ENCODE measurements around the gene ALKAL2. TPM values are rescaled to one million over a fixed set of nuclear protein-coding genes. Genes with fewer than 3 reads are reported as not detected.

Gene ALKAL2
- total RNA-seq, 4 donors from 2014 or later = 4.0 to 11.0 (median 7.1) TPM

DNA sequence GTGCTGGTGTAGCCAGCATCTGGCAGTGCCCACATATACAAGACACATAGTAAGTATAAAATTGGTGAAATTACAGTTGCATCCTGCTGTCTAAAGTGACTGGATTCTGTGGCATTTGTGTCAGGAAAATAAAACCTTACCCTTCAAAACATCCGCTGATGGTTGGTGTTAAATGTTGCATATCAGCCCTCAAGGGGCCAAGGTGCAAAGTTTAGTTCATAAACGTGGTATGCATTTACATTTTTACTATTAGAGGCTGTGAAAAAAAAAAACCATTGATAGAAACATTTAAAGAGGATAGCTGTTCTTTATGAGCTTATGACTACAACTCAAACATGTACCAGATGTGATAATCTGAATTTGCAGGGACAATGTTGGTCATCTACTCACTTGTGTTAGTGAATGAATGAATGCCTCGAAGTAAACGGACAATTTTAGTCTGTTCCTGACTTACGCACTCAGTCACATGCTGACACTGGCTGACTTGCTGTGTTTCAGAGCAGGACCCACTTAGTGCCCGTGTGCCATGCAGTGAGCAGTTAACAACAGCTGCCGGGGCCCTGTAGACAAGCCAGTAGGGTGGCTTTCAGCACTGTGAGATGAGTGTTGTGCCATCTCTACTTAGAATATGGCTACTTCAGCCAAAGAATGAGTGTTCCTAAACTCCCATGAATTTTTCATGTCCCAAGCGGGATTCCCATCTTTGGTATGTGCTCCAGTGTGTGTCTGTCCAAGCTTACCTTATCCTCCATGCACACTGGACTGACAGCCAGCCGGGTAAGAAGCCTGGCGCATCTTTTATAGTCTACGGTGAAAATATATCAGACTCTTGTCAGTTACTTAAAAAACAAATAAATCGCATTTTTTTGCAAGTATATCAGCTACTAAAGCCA lies 5.3 kb downstream of the ALKAL2 start:
- Histone ChIP-seq H3K27ac (no peak overlapping the region), H3K4me3 (no peak overlapping the region), H3K36me3 (peaks cover 48% of the 10 kb centered on the region), H3K9me3 (no peaks in the 10 kb centered on the region), H3K27me3 (peaks cover 10% of the 10 kb centered on the region), H3K4me1 (peaks cover 5% of the 10 kb centered on the region)
- TF ChIP-seq, protein P1, sequence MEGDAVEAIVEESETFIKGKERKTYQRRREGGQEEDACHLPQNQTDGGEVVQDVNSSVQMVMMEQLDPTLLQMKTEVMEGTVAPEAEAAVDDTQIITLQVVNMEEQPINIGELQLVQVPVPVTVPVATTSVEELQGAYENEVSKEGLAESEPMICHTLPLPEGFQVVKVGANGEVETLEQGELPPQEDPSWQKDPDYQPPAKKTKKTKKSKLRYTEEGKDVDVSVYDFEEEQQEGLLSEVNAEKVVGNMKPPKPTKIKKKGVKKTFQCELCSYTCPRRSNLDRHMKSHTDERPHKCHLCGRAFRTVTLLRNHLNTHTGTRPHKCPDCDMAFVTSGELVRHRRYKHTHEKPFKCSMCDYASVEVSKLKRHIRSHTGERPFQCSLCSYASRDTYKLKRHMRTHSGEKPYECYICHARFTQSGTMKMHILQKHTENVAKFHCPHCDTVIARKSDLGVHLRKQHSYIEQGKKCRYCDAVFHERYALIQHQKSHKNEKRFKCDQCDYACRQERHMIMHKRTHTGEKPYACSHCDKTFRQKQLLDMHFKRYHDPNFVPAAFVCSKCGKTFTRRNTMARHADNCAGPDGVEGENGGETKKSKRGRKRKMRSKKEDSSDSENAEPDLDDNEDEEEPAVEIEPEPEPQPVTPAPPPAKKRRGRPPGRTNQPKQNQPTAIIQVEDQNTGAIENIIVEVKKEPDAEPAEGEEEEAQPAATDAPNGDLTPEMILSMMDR (IDR thresholded peaks at IDR 0.05) = no peak
- TF ChIP-seq EP300 (IDR thresholded peaks at IDR 0.05) (no peak), POLR2AphosphoS5 (IDR thresholded peaks at IDR 0.05) (no peak), POLR2A (IDR thresholded peaks at IDR 0.05) (no peak)
- WGBS = 91% methylated on average over 12 of the region's 12 CpGs
- no peak for DNase-seq (ENCODE audit: low spot score in 2 of 2)

DNA sequence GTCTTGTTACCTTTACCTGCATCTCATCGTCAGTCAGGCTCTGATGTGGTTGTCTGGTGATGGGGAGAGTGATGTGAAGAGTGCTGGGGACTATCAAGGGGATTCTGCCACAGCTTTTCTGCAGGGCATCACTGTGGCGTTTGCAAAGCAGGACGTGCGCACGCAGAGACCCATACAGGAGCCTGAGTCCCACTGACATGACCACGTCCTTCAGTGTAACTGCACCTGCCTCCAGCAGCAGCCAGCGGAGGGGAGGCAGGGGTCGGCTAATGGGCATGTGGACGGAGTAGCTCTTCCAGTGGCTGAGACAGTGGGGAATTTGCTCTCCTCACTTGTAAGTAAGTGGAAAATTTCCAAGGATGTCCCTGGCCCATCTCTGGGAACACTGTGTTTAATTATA lies 6.5 kb downstream of the ALKAL2 start:
- no peak for DNase-seq (ENCODE audit: low spot score in 2 of 2)
- TF ChIP-seq, protein P1 (IDR thresholded peaks at IDR 0.05) = no peak
- TF ChIP-seq EP300 (IDR thresholded peaks at IDR 0.05) = no peak
- TF ChIP-seq POLR2AphosphoS5 (IDR thresholded peaks at IDR 0.05) = no peak
- no peak for TF ChIP-seq POLR2A (IDR thresholded peaks at IDR 0.05)
- peaks cover 60% of the 10 kb centered on the region for H3K36me3 ChIP-seq
- H3K4me1 ChIP-seq = no peaks in the 10 kb centered on the region
- no peaks in the 10 kb centered on the region for H3K27me3 ChIP-seq
- no peak overlapping the region for H3K4me3 ChIP-seq
- no peak overlapping the region for H3K27ac ChIP-seq
- WGBS = 95% methylated on average over 9 of the region's 9 CpGs
- no peaks in the 10 kb centered on the region for H3K9me3 ChIP-seq

DNA sequence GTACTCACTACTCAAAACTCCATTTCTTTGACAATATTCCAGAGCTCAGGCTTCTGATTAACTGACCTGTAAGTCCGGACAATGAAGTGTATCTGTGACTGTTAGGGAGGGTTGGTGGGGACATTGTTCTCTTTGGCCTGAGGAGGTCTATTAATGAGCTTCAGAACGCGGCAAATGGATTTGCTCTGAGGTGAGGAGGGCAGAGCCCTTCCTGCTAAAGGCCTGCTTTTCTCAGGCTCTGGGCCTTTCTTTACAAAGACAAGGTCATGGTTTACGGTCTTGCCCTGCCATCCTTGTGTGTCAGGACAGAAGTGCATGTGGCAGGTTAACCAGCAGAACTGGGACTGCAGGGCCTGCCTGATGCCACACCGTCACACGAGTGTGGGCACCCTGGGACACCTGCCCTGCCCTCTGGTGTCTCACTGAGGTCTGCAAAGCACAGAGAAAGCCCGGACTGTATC lies 7.2 kb downstream of the ALKAL2 start:
- H3K36me3 ChIP-seq = peaks cover 67% of the 10 kb centered on the region
- TF ChIP-seq POLR2AphosphoS5 (IDR thresholded peaks at IDR 0.05) (no peak), EP300 (IDR thresholded peaks at IDR 0.05) (no peak)
- TF ChIP-seq, protein P1 (IDR thresholded peaks at IDR 0.05) = no peak
- no peak for DNase-seq (ENCODE audit: low spot score in 2 of 2)

DNA sequence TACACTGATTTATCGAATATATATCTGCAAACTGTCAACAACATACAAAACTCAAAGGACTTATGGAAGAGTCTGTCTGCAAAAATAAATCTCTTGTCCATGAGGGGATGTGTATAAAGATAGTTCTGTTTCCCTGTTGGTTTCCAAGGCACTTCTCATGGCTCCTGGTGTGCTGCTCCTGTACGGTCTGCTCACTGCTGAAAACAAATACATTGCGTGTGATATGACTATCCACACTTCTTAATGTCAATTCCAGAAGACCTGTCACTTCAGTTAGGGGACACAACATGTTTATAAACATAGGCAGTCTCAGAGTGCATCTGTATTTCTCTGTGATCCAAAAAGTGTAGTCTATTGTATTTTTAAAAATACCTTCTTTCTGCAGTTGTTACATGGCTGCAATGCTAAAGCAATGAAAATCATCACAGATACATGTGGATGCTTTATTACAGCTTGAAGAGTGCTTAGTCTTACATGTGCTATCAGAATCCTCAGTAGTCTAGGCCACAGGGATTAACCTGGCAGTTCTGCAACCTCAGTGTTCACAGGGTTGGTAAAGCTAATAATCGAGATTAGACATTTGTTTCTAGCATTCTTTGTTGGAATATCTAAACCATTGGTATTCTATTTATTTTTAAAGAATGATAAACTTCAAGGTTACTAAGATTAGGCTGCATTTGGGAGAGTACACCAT lies 7.8 kb downstream of the ALKAL2 start:
- Histone ChIP-seq H3K9me3 (no peaks in the 10 kb centered on the region), H3K4me3 (no peak overlapping the region), H3K36me3 (peaks cover 71% of the 10 kb centered on the region), H3K4me1 (no peaks in the 10 kb centered on the region), H3K27me3 (no peaks in the 10 kb centered on the region), H3K27ac (no peak overlapping the region)
- TF ChIP-seq POLR2A (IDR thresholded peaks at IDR 0.05) = no peak
- TF ChIP-seq POLR2AphosphoS5 (IDR thresholded peaks at IDR 0.05) = no peak
- TF ChIP-seq, protein P1 (IDR thresholded peaks at IDR 0.05) = no peak
- TF ChIP-seq EP300 (IDR thresholded peaks at IDR 0.05) = no peak
- no peak for DNase-seq (ENCODE audit: low spot score in 2 of 2)
- WGBS = 92% methylated on average over 4 of the region's 4 CpGs

More for the DNA sequence above, 7.2 kb downstream of the ALKAL2 start:
- 90% methylated on average over 5 of the region's 7 CpGs for WGBS
- H3K27ac ChIP-seq = no peak overlapping the region
- no peaks in the 10 kb centered on the region for H3K9me3 ChIP-seq
- no peaks in the 10 kb centered on the region for H3K27me3 ChIP-seq
- H3K4me3 ChIP-seq = no peak overlapping the region
- no peaks in the 10 kb centered on the region for H3K4me1 ChIP-seq

DNA sequence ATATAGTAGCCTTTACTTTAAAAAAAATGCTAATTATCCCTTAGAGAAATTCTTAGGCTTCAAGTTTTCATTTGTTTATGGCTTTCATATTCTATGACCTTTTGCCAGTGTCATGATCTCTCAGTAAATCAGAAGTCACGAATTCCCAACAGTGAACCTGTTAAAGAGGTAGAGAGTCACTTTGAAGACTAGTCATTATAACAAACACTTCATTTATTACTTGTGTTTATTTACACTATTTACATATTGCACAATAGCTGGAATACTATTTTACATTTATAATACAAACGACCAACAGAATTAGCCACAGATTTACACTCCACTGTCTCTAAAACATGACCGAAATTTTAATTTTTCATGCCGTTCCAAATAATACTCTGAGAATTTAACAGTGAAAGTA lies 8.5 kb downstream of the ALKAL2 start:
- no peak overlapping the region for H3K4me3 ChIP-seq
- H3K27me3 ChIP-seq = no peaks in the 10 kb centered on the region
- TF ChIP-seq POLR2AphosphoS5 (IDR thresholded peaks at IDR 0.05) (no peak), POLR2A (IDR thresholded peaks at IDR 0.05) (no peak), EP300 (IDR thresholded peaks at IDR 0.05) (no peak)
- TF ChIP-seq, protein P1 (IDR thresholded peaks at IDR 0.05) = no peak
- H3K27ac ChIP-seq = no peak overlapping the region
- 81% methylated on average over 4 of the region's 4 CpGs for WGBS
- no peaks in the 10 kb centered on the region for H3K4me1 ChIP-seq
- H3K36me3 ChIP-seq = peaks cover 73% of the 10 kb centered on the region
- DNase-seq (ENCODE audit: low spot score in 2 of 2) = no peak
- no peaks in the 10 kb centered on the region for H3K9me3 ChIP-seq

Measured in suprapubic skin (tissue), 4 donors.